HepG2 (cell line): Measurements from ENCODE around the gene MAPK11. TPM values are rescaled to one million over a fixed set of nuclear protein-coding genes. Genes with fewer than 3 reads are reported as not detected.
A peak's percentile ranks its signal among the peaks of the same experiment; 100 is the strongest.

ENCODE experiments used
- BORCS8-MEF2B ChIP-seq: sonication (generic); formaldehyde crosslinking; IDR thresholded peaks from 2 replicates; pipeline ENCODE4 v1.8.0; 2022; ENCODE audit warnings: mild to moderate bottlenecking, missing genetic modification reagents
- HOXA5 ChIP-seq: sonication (generic); formaldehyde crosslinking; IDR thresholded peaks from 2 replicates; pipeline ENCODE4 v1.4.0; 2020; ENCODE audit warnings: missing genetic modification reagents
- KDM4B ChIP-seq: sonication (generic); formaldehyde crosslinking; IDR thresholded peaks from 2 replicates; pipeline ENCODE4 v1.4.0; 2020; ENCODE audit warnings: missing genetic modification reagents
- NR2F2 ChIP-seq: IDR thresholded peaks from 2 replicates; pipeline ENCODE4 v1.6.1; 2012; ENCODE audit warnings: low read depth, inconsistent platforms, borderline replicate concordance
- TSC22D2 ChIP-seq: sonication (generic); formaldehyde crosslinking; IDR thresholded peaks from 2 replicates; pipeline ENCODE4 v1.5.1; 2020; ENCODE audit warnings: missing genetic modification reagents, mild to moderate bottlenecking, borderline replicate concordance
- U2AF2 ChIP-seq: fragments of 200-400 bp; formaldehyde crosslinking; IDR thresholded peaks from 2 replicates; pipeline ENCODE4 v1.6.1; 2017; ENCODE audit warnings: low read depth, mild to moderate bottlenecking, low read length
- ZFAT ChIP-seq: sonication (generic); formaldehyde crosslinking; conservative IDR thresholded peaks from 2 replicates; pipeline ENCODE4 v1.8.1; 2023; ENCODE audit warnings: missing genetic modification reagents, inconsistent platforms
- ZNF264 ChIP-seq: sonication (generic); formaldehyde crosslinking; IDR thresholded peaks from 2 replicates; pipeline ENCODE4 v1.4.0; 2020; ENCODE audit warnings: missing genetic modification reagents
- ZNF501 ChIP-seq: sonication (generic); formaldehyde crosslinking; IDR thresholded peaks from 2 replicates; pipeline ENCODE4 v1.5.1; 2020; ENCODE audit warnings: mild to moderate bottlenecking, moderate library complexity, missing genetic modification reagents
- ZNF670 ChIP-seq: sonication (generic); formaldehyde crosslinking; IDR thresholded peaks from 2 replicates; pipeline ENCODE4 v1.8.0; 2022; ENCODE audit warnings: mild to moderate bottlenecking, missing genetic modification reagents, borderline replicate concordance
- ZNF766 ChIP-seq: sonication (generic); formaldehyde crosslinking; IDR thresholded peaks from 2 replicates; pipeline ENCODE4 v1.5.0; 2020; ENCODE audit warnings: missing genetic modification reagents, borderline replicate concordance
- polyA plus RNA-seq, 8 experiments: library from polyadenylated mRNA; depleted of rRNA in 3 of 8; stranded (reverse) in 7 of 8; unstranded in 1 of 8; fragments of >200 nt; fragmentation: Illumina TruSeq in 4 of 8; extraction: Trizol in 4 of 8; gene quantifications; 2 replicates each; pipeline versions ENCODE4 v1.2.1 to v1.2.3, GENCODE V29; 2011 to 2016; ENCODE audit warnings: low read depth in 4 of 8, missing spikeins in 1 of 8, mixed read lengths in 1 of 8; ENCODE audit not compliant: insufficient read depth in 1 of 8
- total RNA-seq, 5 experiments: library from RNA; depleted of rRNA; stranded (reverse); fragments of >200 nt; fragmentation: Illumina TruSeq; extraction: Trizol; gene quantifications; 2 replicates each; pipeline ENCODE4 v1.2.3, GENCODE V29; 2016; ENCODE audit warnings: low read depth in 1 of 5
- TF ChIP-seq, protein P1 (sequence below): sonication (generic); formaldehyde crosslinking; IDR thresholded peaks from 2 replicates; pipeline ENCODE4 v1.5.1; 2020; ENCODE audit warnings: missing genetic modification reagents, mild to moderate bottlenecking, borderline replicate concordance
- TF ChIP-seq, protein P2 (sequence below): sonication (generic); formaldehyde crosslinking; IDR thresholded peaks from 2 replicates; pipeline ENCODE4 v1.5.1; 2020; ENCODE audit warnings: mild to moderate bottlenecking, missing genetic modification reagents, borderline replicate concordance
- TF ChIP-seq, protein P3 (sequence below): sonication (generic); formaldehyde crosslinking; IDR thresholded peaks from 2 replicates; pipeline ENCODE4 v1.4.0; 2020; ENCODE audit warnings: missing genetic modification reagents
- TF ChIP-seq, protein P4 (sequence below): sonication (generic); formaldehyde crosslinking; IDR thresholded peaks from 2 replicates; pipeline ENCODE4 v1.4.0; 2020; ENCODE audit warnings: missing genetic modification reagents
- TF ChIP-seq, protein P5 (sequence below): sonication (generic); formaldehyde crosslinking; IDR thresholded peaks from 2 replicates; pipeline ENCODE4 v1.4.0; 2020; ENCODE audit warnings: missing genetic modification reagents

Gene MAPK11
- total and polyA plus RNA-seq, 2 of the 13 experiments (the other 11 are each of a cell fraction or from before 2014, with no cell fraction given): 0.15 to 0.17 TPM

DNA sequence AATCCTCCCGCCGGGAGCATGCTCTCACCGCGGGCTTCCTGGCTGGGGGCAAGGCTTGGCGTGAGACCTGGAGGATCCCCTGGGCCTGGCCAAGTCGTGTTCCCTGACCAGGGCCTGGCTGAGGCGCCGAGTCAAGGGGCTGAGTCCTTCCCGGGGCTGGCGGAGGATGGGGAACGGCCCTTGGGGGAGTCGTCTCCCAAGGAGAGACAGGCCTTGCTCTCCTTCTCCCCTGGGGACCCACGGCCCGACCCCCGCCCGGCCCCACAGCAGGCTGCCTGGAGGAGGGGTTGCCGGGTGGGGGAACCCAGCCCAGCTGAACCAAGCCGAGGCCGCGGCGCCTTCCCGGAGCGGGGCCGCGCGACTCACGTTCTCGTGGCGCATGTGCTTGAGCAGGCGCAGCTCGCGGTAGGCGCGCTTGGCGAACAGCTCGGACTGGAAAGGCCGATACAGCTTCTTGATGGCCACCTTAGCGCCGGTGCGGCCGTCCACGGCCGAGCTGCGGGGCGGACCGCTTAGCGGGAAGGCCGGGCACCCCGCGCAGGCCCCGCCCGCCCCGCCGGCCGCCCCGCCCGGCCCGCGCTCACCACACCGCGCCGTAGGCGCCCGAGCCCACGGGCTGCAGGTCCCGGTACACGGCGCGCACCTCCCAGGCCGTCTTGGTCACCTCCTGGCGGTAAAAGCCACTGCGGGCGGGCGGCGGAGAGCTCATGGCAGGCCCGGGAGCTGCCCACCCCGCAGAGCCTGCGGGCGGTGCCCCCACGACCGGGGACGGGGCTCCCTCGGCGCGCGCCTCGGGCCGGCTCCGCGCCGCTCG lies 9.2 kb downstream of the MAPK11 start (continued):
- 0 out of 2 replicates have a peak, but pooled peaks have one; percentile 38 for TF ChIP-seq BORCS8-MEF2B (CRISPR knock-in tag)
- TF ChIP-seq, protein P1, sequence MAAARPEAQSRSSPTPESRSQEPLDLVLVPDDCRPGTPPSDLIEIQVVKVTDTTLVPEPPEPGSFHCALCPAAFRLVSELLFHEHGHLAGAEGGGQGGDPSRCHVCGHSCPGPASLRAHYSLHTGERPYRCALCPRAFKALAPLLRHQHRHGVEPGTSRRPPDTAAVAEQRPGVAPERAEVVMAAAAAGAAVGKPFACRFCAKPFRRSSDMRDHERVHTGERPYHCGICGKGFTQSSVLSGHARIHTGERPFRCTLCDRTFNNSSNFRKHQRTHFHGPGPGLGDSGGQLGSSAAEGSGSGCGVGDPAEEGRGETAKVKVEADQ (CRISPR knock-in tag): no peak; the same call in 1 of the 2 replicates
- no peak for TF ChIP-seq U2AF2
- TF ChIP-seq ZNF766: no peak
- no peak for TF ChIP-seq NR2F2
- TF ChIP-seq, protein P2, sequence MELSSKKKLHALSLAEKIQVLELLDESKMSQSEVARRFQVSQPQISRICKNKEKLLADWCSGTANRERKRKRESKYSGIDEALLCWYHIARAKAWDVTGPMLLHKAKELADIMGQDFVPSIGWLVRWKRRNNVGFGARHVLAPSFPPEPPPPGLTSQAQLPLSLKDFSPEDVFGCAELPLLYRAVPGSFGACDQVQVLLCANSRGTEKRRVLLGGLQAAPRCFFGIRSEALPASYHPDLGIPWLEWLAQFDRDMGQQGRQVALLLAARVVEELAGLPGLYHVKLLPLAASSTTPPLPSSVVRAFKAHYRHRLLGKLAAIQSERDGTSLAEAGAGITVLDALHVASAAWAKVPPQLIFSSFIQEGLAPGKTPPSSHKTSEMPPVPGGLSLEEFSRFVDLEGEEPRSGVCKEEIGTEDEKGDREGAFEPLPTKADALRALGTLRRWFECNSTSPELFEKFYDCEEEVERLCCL (CRISPR knock-in tag): no peak
- no peak for TF ChIP-seq TSC22D2
- TF ChIP-seq ZNF501 (CRISPR knock-in tag): 0 out of 2 replicates have a peak, but pooled peaks have one; percentile 21
- no peak for TF ChIP-seq ZNF670 (CRISPR knock-in tag)
- TF ChIP-seq, protein P3, sequence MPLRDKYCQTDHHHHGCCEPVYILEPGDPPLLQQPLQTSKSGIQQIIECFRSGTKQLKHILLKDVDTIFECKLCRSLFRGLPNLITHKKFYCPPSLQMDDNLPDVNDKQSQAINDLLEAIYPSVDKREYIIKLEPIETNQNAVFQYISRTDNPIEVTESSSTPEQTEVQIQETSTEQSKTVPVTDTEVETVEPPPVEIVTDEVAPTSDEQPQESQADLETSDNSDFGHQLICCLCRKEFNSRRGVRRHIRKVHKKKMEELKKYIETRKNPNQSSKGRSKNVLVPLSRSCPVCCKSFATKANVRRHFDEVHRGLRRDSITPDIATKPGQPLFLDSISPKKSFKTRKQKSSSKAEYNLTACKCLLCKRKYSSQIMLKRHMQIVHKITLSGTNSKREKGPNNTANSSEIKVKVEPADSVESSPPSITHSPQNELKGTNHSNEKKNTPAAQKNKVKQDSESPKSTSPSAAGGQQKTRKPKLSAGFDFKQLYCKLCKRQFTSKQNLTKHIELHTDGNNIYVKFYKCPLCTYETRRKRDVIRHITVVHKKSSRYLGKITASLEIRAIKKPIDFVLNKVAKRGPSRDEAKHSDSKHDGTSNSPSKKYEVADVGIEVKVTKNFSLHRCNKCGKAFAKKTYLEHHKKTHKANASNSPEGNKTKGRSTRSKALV (CRISPR knock-in tag): peak; percentile 89; the same call in 1 of the 2 replicates
- no peak for TF ChIP-seq ZFAT
- TF ChIP-seq KDM4B: no peak
- TF ChIP-seq, protein P4, sequence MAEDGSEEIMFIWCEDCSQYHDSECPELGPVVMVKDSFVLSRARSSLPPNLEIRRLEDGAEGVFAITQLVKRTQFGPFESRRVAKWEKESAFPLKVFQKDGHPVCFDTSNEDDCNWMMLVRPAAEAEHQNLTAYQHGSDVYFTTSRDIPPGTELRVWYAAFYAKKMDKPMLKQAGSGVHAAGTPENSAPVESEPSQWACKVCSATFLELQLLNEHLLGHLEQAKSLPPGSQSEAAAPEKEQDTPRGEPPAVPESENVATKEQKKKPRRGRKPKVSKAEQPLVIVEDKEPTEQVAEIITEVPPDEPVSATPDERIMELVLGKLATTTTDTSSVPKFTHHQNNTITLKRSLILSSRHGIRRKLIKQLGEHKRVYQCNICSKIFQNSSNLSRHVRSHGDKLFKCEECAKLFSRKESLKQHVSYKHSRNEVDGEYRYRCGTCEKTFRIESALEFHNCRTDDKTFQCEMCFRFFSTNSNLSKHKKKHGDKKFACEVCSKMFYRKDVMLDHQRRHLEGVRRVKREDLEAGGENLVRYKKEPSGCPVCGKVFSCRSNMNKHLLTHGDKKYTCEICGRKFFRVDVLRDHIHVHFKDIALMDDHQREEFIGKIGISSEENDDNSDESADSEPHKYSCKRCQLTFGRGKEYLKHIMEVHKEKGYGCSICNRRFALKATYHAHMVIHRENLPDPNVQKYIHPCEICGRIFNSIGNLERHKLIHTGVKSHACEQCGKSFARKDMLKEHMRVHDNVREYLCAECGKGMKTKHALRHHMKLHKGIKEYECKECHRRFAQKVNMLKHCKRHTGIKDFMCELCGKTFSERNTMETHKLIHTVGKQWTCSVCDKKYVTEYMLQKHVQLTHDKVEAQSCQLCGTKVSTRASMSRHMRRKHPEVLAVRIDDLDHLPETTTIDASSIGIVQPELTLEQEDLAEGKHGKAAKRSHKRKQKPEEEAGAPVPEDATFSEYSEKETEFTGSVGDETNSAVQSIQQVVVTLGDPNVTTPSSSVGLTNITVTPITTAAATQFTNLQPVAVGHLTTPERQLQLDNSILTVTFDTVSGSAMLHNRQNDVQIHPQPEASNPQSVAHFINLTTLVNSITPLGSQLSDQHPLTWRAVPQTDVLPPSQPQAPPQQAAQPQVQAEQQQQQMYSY (CRISPR knock-in tag): no peak
- TF ChIP-seq ZNF264: no peak
- TF ChIP-seq, protein P5, sequence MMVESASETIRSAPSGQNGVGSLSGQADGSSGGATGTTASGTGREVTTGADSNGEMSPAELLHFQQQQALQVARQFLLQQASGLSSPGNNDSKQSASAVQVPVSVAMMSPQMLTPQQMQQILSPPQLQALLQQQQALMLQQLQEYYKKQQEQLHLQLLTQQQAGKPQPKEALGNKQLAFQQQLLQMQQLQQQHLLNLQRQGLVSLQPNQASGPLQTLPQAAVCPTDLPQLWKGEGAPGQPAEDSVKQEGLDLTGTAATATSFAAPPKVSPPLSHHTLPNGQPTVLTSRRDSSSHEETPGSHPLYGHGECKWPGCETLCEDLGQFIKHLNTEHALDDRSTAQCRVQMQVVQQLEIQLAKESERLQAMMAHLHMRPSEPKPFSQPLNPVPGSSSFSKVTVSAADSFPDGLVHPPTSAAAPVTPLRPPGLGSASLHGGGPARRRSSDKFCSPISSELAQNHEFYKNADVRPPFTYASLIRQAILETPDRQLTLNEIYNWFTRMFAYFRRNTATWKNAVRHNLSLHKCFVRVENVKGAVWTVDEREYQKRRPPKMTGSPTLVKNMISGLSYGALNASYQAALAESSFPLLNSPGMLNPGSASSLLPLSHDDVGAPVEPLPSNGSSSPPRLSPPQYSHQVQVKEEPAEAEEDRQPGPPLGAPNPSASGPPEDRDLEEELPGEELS: no peak
- TF ChIP-seq HOXA5 (CRISPR knock-in tag): no peak
